WI38 (cell line): ENCODE measurements around the gene CTNNA2.

Experiments used
- H3K4me3 ChIP-seq: 2 replicates; pipeline ENCODE4 v1.5.1; 2011; ENCODE audit warnings: low read depth, mild to moderate bottlenecking, control low read depth, low read length
- CTCF ChIP-seq: IDR thresholded peaks from 2 replicates; pipeline ENCODE4 v1.5.1; 2012; ENCODE audit warnings: low read depth, mild to moderate bottlenecking, control low read depth, low read length

CTNNA2 gene

GRCh38 chr2:80519699-80520291 is 1006.9 kb downstream of the CTNNA2 start:
- TF ChIP-seq CTCF, result no peak
- no peak overlapping the region for H3K4me3 ChIP-seq

- no peak overlapping the region for H3K4me3 ChIP-seq
- no peak for TF ChIP-seq CTCF
Measured at GRCh38 chr2:80525152-80525551, 1012.3 kb downstream of the CTNNA2 start.

- TF ChIP-seq CTCF, result no peak
- H3K4me3 ChIP-seq, result no peak overlapping the region
Measured at GRCh38 chr2:80527119-80527518, 1014.3 kb downstream of the CTNNA2 start.

DNA sequence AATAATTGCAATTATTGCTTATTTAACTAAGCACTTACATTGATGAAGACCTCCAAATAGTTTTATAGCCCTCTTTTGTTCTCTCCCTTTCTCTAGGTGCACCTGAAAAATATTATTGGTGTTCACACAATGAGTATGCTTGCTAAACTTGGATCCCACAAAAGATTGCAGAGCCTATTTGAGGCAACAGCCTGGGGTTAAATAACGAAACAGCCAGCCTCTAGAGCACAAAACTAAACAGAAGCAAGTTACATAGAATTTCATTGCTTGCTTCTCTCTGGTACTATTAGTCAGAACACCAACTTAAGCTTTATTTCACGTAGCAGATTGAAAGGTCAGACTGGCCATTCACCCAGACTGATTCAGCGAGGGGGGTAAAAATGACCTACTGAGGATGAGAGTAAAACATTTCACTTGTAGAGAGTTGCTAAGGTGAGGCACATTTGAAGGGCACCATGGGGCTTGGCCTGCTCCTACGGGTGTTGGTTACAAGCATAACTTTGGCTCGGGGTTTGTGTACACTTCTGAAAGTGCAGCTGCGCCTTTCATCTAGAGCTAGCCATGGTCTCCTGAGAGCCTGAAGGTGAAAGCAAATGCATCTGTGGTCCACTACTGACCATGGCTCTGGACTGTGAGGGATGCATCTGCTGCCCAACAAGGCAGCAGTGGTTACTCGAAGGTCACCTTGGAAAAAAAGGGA is 1016.8 kb downstream of the CTNNA2 start:
- no peak for TF ChIP-seq CTCF
- no peak overlapping the region for H3K4me3 ChIP-seq

- no peak for TF ChIP-seq CTCF
Measured at GRCh38 chr2:80530442-80531064, 1017.7 kb downstream of the CTNNA2 start.

GRCh38 chr2:80531319-80531718 is 1018.5 kb downstream of the CTNNA2 start:
- H3K4me3 ChIP-seq, result no peak overlapping the region
- no peak for TF ChIP-seq CTCF

More at GRCh38 chr2:80530442-80531064, 1017.7 kb downstream of the CTNNA2 start:
- H3K4me3 ChIP-seq, result no peak overlapping the region
